Central memory CD8-positive, alpha-beta T cell (primary cell): ENCODE measurements around the gene BLOC1S5.

ENCODE experiments used
- ATAC-seq: fragments of 150-1000 bp; cut with Tn5 transposase; replicated peaks from 2 replicates; pipeline ENCODE4 v1.10.0; 2022; ENCODE audit warnings: mild to moderate bottlenecking, moderate FRiP score, moderate number of reproducible peaks; ENCODE audit not compliant: poor library complexity, severe bottlenecking; ENCODE audit errors: extremely low read depth
- DNase-seq, 2 donors: peaks; one replicate each; pipeline ENCODE4 v3.0.0; 2021; ENCODE audit warnings: low spot score in 2 of 2
- H3K27ac Mint-ChIP-seq: one replicate; pipeline ENCODE4 v1.8.0; 2022; ENCODE audit warnings: low read depth, mild to moderate bottlenecking, moderate library complexity, mixed read lengths
- H3K27me3 Mint-ChIP-seq: one replicate; pipeline ENCODE4 v1.8.0; 2022; ENCODE audit warnings: mixed read lengths
- H3K36me3 Mint-ChIP-seq: one replicate; pipeline ENCODE4 v1.8.0; 2022; ENCODE audit warnings: mild to moderate bottlenecking, moderate library complexity, mixed read lengths; ENCODE audit not compliant: insufficient read depth
- H3K4me1 Mint-ChIP-seq: one replicate; pipeline ENCODE4 v1.8.0; 2022; ENCODE audit warnings: mixed read lengths
- H3K4me3 Mint-ChIP-seq: one replicate; pipeline ENCODE4 v1.8.0; 2022; ENCODE audit warnings: mild to moderate bottlenecking, moderate library complexity, mixed read lengths
- H3K9me3 Mint-ChIP-seq: one replicate; pipeline ENCODE4 v1.8.0; 2022; ENCODE audit warnings: mixed read lengths

BLOC1S5 gene

DNA sequence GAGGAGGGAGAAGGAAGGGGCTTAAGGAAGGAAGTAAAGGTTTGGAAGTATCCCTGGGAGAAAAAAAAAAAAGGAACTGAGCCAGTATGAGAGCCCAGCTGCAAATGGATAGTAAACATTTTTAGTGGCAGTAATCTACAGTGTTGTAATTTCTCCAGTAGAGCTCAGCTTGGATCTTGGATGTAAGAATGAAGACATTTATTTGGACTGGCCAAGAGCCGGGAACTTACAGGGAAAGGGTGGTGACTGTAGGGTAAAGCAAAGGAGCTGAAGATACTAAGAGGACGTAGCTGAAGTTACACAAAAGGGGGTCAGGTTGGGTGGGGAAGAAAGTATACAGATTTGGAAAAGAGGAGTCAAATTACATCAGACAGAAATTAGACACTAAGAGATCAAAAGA, 24.7 kb upstream of the BLOC1S5 start:
- peaks cover 21% of the 10 kb centered on the region for H3K36me3 Mint-ChIP-seq
- H3K27ac Mint-ChIP-seq = no peak overlapping the region
- no peak for DNase-seq
- H3K4me3 Mint-ChIP-seq = no peak overlapping the region
- H3K4me1 Mint-ChIP-seq = peaks cover 9% of the 10 kb centered on the region
- H3K27me3 Mint-ChIP-seq = no peaks in the 10 kb centered on the region
- H3K9me3 Mint-ChIP-seq = no peaks in the 10 kb centered on the region
- no peak for ATAC-seq

DNA sequence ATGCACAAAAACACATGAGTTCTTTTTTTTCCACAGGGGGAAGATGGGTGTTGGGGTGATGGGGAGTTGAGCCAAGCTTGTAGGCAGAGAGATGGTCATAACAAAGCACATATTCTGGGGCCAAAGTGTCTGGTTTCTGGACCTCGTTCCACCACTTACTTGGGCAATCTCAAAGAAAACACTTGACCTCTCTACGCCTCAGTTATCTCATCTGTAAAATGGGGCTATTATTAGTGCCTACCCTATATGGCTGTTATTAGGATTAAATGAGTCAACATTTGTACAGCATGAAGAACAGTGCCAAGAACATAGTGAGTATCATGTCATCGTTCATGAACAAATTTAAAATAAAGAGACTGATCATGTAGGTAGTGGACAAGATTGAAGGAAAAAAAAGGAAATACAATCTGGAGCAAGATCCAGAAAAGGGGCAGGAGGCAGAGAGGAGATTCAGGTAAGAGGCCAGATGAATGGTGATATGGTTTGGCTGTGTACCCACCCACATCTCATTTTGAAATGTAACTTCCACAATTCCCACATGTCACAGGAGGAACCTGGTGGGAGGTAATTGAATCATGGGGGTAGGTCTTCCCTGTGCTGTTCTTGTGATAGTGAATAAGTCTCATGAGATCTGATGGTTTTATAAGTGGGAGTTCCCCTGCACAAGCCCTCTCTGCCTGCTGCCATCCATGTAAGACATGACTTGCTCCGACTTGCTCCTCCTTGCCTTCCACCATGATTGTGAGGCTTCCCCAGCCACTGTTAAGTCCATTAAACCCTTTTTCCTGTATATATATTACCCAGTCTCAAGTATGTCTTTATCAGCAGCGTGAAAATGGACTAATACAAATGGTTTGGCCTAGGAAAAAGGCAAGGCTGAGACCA, 23.9 kb upstream of the BLOC1S5 start:
- Mint-ChIP-seq H3K4me1 (peaks cover 9% of the 10 kb centered on the region), H3K9me3 (no peaks in the 10 kb centered on the region), H3K4me3 (no peak overlapping the region), H3K36me3 (peaks cover 19% of the 10 kb centered on the region), H3K27ac (no peak overlapping the region), H3K27me3 (no peaks in the 10 kb centered on the region)
- DNase-seq (no peak), ATAC-seq (no peak)

DNA sequence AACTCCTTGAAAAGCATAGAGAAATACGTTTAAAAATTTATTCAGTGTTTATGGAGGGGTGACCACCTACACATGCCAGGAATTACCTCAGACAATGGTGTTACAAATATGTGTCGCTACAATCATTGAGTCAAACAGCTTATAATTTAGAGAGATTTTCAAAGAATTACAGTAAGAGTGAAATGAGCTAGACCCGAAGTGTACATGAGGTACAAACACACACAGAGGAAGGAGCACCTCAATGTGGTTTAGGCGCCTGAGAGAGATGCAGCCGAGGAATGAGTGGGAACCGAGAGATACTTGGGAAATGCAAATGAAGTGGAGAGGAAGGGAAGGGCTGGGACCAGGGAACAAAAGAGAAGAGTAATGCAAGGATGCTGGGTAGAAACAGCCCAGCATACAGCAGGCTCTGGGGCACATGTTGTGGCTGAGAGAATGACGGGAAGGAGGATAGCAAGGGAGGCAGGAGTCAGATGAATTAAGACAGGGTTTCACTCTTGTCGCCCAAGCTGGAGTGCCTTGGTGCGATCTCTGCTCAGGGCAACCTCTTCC, 22.6 kb upstream of the BLOC1S5 start:
- ATAC-seq = no peak
- H3K36me3 Mint-ChIP-seq = peaks cover 16% of the 10 kb centered on the region
- H3K27ac Mint-ChIP-seq = no peak overlapping the region

DNA sequence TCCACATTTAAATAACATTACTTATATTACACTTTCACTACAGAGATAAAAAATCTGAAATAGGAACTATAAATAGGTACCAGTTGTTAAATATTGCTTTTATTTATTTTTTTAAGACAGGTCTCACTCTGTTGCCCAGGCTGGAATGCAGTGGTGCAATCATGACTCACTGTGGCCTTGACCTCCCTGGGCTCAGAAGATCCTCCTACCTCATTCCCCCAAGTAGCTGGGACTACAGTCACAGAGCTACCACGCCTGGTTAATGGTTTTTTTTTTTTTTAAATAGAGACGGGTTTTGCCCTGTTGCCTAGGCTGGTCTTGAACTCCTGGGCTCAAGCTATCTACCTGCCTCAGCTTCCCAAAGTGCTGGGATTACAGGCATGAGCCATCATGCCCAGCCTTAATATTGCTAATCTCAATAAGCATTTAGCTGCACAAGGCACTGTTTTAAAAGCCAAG, 20.9 kb upstream of the BLOC1S5 start:
- no peak overlapping the region for H3K27ac Mint-ChIP-seq
- no peaks in the 10 kb centered on the region for H3K9me3 Mint-ChIP-seq

More for the DNA sequence above, 22.6 kb upstream of the BLOC1S5 start:
- Mint-ChIP-seq H3K27me3 (no peaks in the 10 kb centered on the region), H3K4me1 (peaks cover 9% of the 10 kb centered on the region), H3K4me3 (no peak overlapping the region), H3K9me3 (no peaks in the 10 kb centered on the region)
- DNase-seq = no peak

DNA sequence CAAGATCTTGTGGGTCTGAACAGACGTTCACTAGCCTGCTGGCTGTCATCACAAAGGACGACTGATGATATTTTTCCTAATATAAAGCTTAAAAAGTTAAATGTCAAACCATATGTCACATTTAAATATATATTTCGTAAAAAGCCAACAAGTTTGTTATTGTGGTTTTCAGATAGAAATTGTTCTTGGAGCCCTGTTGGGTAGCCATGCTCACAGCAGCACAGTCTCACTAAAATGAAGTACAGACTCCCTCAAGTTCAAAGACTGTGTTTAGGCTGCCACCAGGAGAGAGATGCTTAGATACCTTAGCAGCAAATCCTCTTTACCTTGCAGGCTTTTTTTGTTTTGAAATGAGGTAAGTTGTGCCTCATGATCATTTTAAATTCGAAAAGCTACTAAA, 20.4 kb upstream of the BLOC1S5 start:
- H3K4me3 Mint-ChIP-seq = no peak overlapping the region

More for the DNA sequence above, 20.9 kb upstream of the BLOC1S5 start:
- Mint-ChIP-seq H3K27me3 (no peaks in the 10 kb centered on the region), H3K4me3 (no peak overlapping the region), H3K36me3 (peaks cover 16% of the 10 kb centered on the region), H3K4me1 (peaks cover 9% of the 10 kb centered on the region)
- no peak for DNase-seq
- ATAC-seq = no peak

DNA sequence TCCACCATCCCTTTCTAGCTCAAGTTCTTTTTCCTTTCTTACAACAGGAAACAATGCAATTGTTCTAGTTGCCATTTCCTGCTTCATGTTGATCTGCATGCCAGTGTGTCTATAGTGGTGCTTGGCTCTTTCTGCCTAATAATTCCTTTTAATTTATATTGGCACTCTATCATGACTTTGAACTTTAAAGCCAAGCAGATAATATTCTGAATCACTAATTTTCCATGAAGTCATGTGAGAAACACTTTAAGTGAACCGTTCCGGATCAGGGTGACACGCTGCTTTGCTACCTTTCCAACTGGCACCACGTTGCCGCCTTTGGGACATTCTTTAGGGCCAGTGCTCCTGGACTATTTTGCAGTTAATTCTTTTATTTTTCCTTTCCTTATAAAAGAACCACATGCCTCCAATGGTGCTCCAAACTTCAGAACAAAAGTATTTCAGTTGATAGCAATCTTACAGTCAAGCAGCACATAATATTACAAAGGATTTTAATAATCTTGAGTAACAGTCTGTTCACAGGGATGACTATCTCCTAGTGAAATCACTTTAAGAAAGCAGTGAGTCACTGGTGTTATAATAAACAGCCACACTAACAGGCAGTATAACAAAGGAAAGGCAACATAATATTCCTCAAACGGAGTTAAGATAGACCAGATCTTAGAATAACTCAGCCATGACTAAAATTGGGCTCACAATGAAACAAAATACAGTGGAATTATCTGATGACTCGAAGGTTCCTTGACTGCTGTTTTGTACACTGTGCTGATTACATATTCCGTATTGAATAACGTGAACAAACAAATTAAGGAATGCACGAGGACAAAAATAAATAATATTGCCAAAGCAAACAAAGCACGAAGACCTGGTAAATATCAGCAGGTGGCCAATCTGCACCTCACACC, 19.0 kb upstream of the BLOC1S5 start:
- Mint-ChIP-seq H3K27ac (no peak overlapping the region), H3K4me1 (peaks cover 9% of the 10 kb centered on the region), H3K9me3 (no peaks in the 10 kb centered on the region), H3K27me3 (no peaks in the 10 kb centered on the region), H3K4me3 (no peak overlapping the region), H3K36me3 (peaks cover 9% of the 10 kb centered on the region)
- DNase-seq (no peak), ATAC-seq (no peak)

More for the DNA sequence above, 20.4 kb upstream of the BLOC1S5 start:
- Mint-ChIP-seq H3K9me3 (no peaks in the 10 kb centered on the region), H3K36me3 (peaks cover 15% of the 10 kb centered on the region), H3K4me1 (peaks cover 9% of the 10 kb centered on the region), H3K27me3 (no peaks in the 10 kb centered on the region), H3K27ac (no peak overlapping the region)
- ATAC-seq = no peak
- DNase-seq = no peak

DNA sequence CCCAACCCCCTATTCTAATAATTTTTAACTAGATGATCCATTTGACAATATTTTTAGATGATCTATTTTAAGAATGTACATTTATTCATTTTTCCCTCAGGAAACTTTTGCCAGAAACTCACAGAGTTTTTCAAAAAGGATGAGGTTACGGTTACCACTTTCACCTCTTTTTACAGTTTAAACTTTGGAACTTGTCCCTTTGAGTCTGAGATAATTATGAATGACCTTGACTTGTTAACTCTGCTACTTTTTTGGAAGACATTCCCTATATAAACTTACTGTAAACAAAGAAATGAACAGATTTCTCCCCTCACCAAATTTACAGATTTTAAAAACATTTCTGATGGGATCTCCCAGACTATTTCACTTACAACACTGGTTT, 18.4 kb upstream of the BLOC1S5 start:
- no peaks in the 10 kb centered on the region for H3K27me3 Mint-ChIP-seq
- H3K27ac Mint-ChIP-seq = no peak overlapping the region
- no peaks in the 10 kb centered on the region for H3K9me3 Mint-ChIP-seq
- ATAC-seq (no peak), DNase-seq (no peak)
- peaks cover 6% of the 10 kb centered on the region for H3K36me3 Mint-ChIP-seq
- peaks cover 9% of the 10 kb centered on the region for H3K4me1 Mint-ChIP-seq
- H3K4me3 Mint-ChIP-seq = no peak overlapping the region

DNA sequence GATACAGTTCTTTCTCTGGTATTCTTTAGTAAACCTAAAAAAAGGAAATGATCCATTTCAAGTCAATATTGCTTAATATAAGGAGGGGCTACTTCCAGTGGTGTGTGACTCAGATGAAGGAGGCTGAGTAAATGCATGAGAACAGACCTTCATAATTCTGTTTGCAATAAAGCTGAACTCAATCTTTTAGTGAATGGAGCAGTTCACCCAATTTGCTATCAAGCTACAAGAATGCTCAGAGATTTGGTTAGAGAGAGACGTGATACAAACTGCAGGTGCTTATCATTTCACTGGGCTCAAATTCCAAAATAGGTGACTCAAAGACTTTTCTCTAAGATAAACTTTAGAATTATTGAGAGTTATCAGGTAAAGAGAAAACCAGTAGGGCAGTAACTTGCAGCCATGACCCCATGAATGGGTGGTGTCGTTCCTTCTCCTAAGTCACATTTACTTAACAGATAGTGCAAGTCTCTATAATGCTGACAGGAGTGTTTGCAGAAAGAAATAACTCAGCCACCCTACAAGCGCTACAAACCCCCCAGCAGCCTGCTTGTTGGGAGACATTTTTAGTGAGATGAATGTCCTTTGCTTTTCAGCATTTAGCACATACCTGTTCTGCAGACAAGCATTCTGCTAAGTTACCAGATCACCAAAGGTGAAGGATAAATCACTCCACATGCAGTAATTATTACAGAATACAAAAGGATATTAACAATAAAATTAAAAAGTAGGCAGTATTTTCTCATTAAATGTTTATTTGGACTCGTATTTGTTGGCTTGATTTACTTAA, 16.4 kb upstream of the BLOC1S5 start:
- Mint-ChIP-seq H3K27ac (no peak overlapping the region), H3K4me1 (no peaks in the 10 kb centered on the region)
- no peak for DNase-seq

DNA sequence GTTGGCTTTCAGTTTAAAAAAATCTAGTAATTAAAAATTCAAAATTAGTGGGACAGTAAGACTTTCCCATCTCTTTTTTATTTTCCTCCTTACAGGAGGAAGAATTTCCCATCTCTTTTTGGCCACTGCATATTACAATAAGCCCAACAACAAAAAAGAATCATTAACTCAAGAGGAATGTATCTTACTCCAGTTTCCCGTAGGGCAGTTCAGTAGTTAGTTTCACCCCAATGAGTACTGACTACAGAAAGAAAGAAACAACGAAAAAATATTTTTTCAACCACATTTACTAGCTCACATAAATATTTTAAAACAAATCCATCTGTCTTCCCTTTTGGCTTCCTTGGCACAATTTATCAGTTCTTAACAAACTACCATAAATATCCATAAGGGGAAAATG, 14.9 kb upstream of the BLOC1S5 start:
- H3K36me3 Mint-ChIP-seq = peaks cover 2% of the 10 kb centered on the region
- H3K4me1 Mint-ChIP-seq = no peaks in the 10 kb centered on the region
- H3K4me3 Mint-ChIP-seq = no peak overlapping the region
- no peak overlapping the region for H3K27ac Mint-ChIP-seq
- H3K27me3 Mint-ChIP-seq = no peaks in the 10 kb centered on the region
- H3K9me3 Mint-ChIP-seq = no peaks in the 10 kb centered on the region
- DNase-seq (no peak), ATAC-seq (no peak)

More for the DNA sequence above, 16.4 kb upstream of the BLOC1S5 start:
- ATAC-seq = no peak
- H3K4me3 Mint-ChIP-seq = no peak overlapping the region
- peaks cover 2% of the 10 kb centered on the region for H3K36me3 Mint-ChIP-seq
- no peaks in the 10 kb centered on the region for H3K9me3 Mint-ChIP-seq
- H3K27me3 Mint-ChIP-seq = no peaks in the 10 kb centered on the region

DNA sequence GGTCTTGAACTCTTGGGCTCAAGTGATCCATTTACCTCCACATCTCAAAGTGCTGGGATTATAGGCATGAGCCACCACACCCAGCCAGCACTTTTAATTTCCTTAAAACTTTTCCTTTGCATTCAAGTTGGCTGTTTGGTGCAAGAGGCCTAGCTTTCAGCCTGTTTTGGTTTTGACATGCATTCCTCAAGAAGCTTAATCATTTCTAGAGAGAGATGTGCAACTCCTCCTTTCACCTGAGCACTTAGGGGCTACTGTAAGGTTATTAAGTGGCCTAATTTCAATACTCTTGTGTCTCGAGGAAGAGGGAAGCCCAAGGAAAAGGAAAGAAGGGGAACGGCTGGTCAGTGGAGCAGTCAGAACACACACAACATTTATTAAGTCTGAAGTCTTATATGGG, 13.8 kb upstream of the BLOC1S5 start:
- ATAC-seq (no peak), DNase-seq (no peak)
- H3K27ac Mint-ChIP-seq = no peak overlapping the region

DNA sequence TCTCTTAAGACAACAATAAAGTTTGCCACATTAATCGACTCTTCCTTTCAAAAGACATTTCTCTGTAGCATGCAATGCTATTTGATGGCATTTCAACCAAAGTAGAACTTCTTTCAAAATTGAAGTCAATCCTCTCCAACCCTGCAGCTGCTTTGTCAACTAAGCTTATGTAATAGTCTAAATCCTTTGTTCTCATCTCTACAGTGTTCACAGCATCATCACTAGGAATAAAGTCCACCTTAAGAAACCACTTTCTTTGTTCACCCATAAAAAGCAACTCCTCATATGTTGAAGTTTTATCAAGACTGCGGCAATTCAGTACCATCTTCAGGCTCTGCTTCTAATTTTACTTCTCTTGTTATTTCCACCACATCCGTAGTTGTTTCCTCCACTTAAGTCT, 11.5 kb upstream of the BLOC1S5 start:
- Mint-ChIP-seq H3K27ac (no peak overlapping the region), H3K4me1 (no peaks in the 10 kb centered on the region), H3K4me3 (no peak overlapping the region), H3K27me3 (no peaks in the 10 kb centered on the region), H3K9me3 (no peaks in the 10 kb centered on the region), H3K36me3 (peaks cover under 1% of the 10 kb centered on the region)
- DNase-seq (no peak), ATAC-seq (no peak)

More for the DNA sequence above, 13.8 kb upstream of the BLOC1S5 start:
- H3K9me3 Mint-ChIP-seq = no peaks in the 10 kb centered on the region
- no peaks in the 10 kb centered on the region for H3K27me3 Mint-ChIP-seq
- H3K4me3 Mint-ChIP-seq = no peak overlapping the region
- H3K36me3 Mint-ChIP-seq = peaks cover 2% of the 10 kb centered on the region
- H3K4me1 Mint-ChIP-seq = no peaks in the 10 kb centered on the region

DNA sequence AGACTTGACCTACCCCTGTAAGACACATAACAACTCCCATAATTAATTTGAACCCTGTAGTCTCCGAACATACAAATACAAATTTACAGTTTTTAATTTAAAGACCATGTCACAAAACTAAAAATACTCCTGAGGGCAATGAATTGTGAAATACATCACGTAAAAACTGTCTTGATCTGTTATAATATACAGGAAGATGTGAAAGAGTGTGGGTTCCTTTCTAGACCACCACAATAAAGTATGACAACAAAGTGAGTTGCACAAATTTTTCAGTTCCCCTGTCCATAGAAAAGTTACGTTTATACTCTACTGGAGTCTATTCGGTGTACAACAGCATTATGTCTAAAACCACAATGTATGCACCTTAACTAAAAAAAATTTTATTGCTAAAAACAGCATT, 11.0 kb upstream of the BLOC1S5 start:
- no peaks in the 10 kb centered on the region for H3K27me3 Mint-ChIP-seq
- H3K4me3 Mint-ChIP-seq = no peak overlapping the region
- H3K4me1 Mint-ChIP-seq = no peaks in the 10 kb centered on the region
- H3K36me3 Mint-ChIP-seq = no peaks in the 10 kb centered on the region
- H3K27ac Mint-ChIP-seq = no peak overlapping the region
- no peak for DNase-seq
- no peak for ATAC-seq
- no peaks in the 10 kb centered on the region for H3K9me3 Mint-ChIP-seq
